Adipocyte (in vitro differentiated cells): ENCODE data around the gene KCNK10.

Experiments used
- DNase-seq: peaks from one replicate; pipeline ENCODE4 v3.0.0-alpha.2; 2015; ENCODE audit warnings: low read depth
- H3K27me3 ChIP-seq: replicated peaks from 2 replicates; pipeline ENCODE4 v1.7.0; 2013; ENCODE audit warnings: mild to moderate bottlenecking, low read length, moderate library complexity; ENCODE audit not compliant: control insufficient read depth, insufficient read depth
- H3K36me3 ChIP-seq: 2 replicates; pipeline ENCODE4 v1.7.0; 2013; ENCODE audit warnings: low read length, mild to moderate bottlenecking, moderate library complexity; ENCODE audit not compliant: control insufficient read depth, insufficient read depth, severe bottlenecking
- H3K4me1 ChIP-seq: 2 replicates; pipeline ENCODE4 v1.7.0; 2013; ENCODE audit warnings: mild to moderate bottlenecking, low read length, moderate library complexity; ENCODE audit not compliant: control insufficient read depth, insufficient read depth
- H3K4me3 ChIP-seq: 2 replicates; pipeline ENCODE4 v1.7.0; 2013; ENCODE audit warnings: mild to moderate bottlenecking, low read length, moderate library complexity
- H3K9ac ChIP-seq: 2 replicates; pipeline ENCODE4 v1.7.0; 2013; ENCODE audit warnings: mild to moderate bottlenecking, low read length, moderate library complexity
- H3K9me3 ChIP-seq: 2 replicates; pipeline ENCODE4 v1.7.0; 2013; ENCODE audit warnings: mild to moderate bottlenecking, low read length, moderate library complexity; ENCODE audit not compliant: control insufficient read depth

The KCNK10 gene, protein sequence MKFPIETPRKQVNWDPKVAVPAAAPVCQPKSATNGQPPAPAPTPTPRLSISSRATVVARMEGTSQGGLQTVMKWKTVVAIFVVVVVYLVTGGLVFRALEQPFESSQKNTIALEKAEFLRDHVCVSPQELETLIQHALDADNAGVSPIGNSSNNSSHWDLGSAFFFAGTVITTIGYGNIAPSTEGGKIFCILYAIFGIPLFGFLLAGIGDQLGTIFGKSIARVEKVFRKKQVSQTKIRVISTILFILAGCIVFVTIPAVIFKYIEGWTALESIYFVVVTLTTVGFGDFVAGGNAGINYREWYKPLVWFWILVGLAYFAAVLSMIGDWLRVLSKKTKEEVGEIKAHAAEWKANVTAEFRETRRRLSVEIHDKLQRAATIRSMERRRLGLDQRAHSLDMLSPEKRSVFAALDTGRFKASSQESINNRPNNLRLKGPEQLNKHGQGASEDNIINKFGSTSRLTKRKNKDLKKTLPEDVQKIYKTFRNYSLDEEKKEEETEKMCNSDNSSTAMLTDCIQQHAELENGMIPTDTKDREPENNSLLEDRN

DNA sequence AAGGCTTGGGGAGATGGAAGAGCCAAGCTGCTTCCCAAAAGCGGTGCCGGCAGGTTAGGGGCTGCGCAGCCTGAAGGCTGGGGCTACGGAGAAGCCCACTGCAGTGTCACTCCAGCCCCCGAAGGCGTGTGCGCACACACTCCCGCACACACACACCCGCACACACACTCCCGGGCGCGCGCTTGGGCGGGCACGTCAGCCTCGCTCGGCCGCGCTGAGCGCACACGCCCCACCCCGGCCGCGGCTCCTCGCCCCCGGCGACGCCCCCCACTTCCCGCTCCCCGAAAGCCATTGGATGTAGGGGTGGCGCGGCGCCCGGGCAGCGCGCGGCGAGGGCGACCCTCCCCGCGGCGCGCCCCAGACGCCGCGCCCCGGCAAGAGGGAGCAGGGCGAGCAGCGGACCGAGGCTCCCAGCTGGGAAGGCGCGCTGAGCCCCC, at the start of gene KCNK10:
Gene KCNK10, minus strand, starts transcription at position 184 of the 437 bp plus-strand sequence. CDS start 471 bp downstream, outside the sequence.
- H3K36me3 ChIP-seq, result no peaks in the 10 kb centered on the region
- DNase-seq, result no peak
- peak within 1 kb of the TSS; percentile 27 for H3K4me3 ChIP-seq

DNA sequence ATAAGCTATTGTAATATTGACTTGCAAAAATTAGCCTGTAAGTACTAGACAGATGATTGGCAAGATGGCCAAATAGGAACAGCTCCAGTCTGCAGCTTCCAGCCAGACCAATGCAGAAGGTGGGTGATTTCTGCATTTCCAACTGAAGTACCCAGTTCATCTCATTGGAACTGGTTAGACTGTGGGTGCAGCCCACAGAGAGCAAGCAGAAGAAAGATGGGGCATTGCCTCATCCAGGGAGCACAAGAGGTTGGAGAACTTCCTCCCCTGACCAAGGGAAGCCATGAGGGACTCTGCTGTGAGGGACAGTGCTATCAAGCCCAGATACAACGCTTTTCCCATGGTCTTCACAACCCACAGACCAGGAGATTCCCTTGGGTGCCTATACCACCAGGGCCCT, 46.4 kb upstream of the KCNK10 start:
- Histone ChIP-seq H3K4me1 (no peaks in the 10 kb centered on the region), H3K4me3 (no peak overlapping the region), H3K36me3 (no peaks in the 10 kb centered on the region), H3K9me3 (peaks cover 1% of the 10 kb centered on the region), H3K9ac (no peak overlapping the region), H3K27me3 (no peaks in the 10 kb centered on the region)
- DNase-seq, result no peak

More for the DNA sequence above, at the start of gene KCNK10:
- peaks cover 2% of the 10 kb centered on the region for H3K9me3 ChIP-seq
- no peak within 1 kb of the TSS for H3K9ac ChIP-seq
- H3K27me3 ChIP-seq, result peaks cover 85% of the 10 kb centered on the region
- peaks cover 3% of the 10 kb centered on the region for H3K4me1 ChIP-seq

DNA sequence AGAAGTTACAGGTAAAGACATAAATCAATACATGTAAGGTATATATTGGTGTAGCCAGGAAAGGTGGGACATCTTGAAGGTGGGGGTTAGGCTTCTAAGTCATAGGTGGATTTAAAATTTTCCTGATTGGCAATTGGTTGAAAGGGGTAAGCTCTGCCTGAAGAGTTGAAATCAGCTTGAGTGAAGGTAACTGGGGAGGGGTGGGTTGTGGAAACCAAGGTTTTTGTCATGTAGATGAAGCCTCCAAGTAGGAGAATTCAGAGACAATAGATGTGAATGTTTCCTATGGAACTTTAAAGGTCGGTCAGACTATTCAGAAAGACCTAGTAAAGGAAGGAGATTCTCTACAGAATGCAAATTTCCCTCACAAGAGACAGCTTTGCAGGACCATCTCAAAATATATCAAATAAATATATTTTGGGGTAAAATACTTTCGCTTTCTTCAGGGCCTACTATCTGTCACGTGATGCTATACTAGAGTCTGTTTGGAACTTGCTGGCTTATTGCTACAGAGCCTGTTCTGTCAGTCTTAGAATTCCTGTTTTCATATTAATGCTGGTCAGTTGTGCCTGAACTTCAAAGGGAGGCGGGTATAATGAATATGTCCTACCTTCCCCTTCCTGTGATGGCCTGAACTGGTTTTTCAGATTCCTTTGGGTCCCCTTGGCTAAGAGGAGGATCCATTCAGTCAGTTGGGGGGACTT, 41.8 kb upstream of the KCNK10 start:
- no peaks in the 10 kb centered on the region for H3K36me3 ChIP-seq
- H3K9ac ChIP-seq, result no peak overlapping the region
- H3K4me3 ChIP-seq, result no peak overlapping the region
- no peaks in the 10 kb centered on the region for H3K4me1 ChIP-seq
- DNase-seq, result no peak
- H3K27me3 ChIP-seq, result peaks cover 11% of the 10 kb centered on the region
- no peaks in the 10 kb centered on the region for H3K9me3 ChIP-seq

DNA sequence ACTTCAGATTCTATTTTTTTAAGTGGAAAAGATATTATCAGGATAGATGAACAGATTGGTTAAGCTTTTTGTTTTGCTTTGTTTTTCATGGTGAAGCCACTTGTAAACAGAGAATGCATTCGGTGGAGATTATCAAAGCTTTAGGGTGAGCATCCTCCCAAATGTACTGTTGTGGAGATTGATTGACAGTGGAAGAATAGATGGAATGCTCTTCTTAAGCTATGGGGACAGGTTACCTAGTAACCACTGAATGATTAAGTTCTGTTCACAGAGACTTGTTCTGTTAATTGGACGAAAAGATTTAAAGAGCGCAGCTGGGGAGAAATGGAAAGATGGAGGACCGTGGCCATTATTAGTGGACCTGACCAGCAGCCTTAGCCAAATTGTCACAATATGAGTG, 40.6 kb upstream of the KCNK10 start:
- no peak overlapping the region for H3K9ac ChIP-seq

DNA sequence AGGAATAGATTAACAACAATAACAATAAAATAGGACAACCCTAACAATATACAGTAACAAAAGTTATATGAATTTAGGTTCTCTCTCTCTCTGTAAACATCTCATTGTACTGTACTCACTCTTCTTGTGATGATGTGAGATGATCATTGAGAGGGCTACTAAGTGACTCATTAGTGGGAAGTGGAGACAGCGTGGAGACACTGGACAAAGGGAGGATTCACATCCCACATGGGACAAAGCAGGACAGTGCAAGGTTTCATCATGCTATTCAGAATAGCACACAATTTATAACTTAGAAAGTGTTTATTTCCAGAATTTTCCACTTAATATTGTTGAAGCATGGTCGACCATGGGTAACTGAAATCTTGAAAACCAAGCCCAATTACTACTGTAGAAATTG, 36.4 kb upstream of the KCNK10 start:
- Histone ChIP-seq H3K4me3 (no peak overlapping the region), H3K27me3 (peaks cover 11% of the 10 kb centered on the region), H3K4me1 (no peaks in the 10 kb centered on the region), H3K9me3 (no peaks in the 10 kb centered on the region), H3K36me3 (no peaks in the 10 kb centered on the region), H3K9ac (no peak overlapping the region)
- no peak for DNase-seq

More for the DNA sequence above, 40.6 kb upstream of the KCNK10 start:
- Histone ChIP-seq H3K27me3 (peaks cover 11% of the 10 kb centered on the region), H3K4me1 (no peaks in the 10 kb centered on the region), H3K4me3 (no peak overlapping the region), H3K9me3 (no peaks in the 10 kb centered on the region), H3K36me3 (no peaks in the 10 kb centered on the region)
- no peak for DNase-seq

DNA sequence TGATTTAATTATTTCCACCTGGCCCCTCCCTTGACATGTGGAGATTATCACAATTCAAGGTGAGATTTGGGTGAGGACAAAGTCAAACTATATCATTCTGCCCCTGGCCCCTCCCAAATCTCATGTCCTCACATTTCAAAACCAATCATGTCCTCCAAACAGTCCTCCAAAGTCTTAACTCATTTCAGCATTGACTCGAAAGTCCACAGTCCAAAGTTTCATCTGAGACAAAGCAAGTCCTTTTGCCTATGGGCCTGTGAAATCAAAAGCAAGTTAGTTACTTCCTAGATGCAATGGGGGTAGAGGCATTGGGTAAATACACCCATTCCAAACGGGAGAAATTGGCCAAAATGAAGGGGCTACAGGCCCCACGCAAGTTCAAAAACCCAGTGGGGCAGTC, 31.3 kb upstream of the KCNK10 start:
- Histone ChIP-seq H3K4me1 (no peaks in the 10 kb centered on the region), H3K9ac (no peak overlapping the region), H3K36me3 (no peaks in the 10 kb centered on the region), H3K9me3 (no peaks in the 10 kb centered on the region), H3K27me3 (no peaks in the 10 kb centered on the region), H3K4me3 (no peak overlapping the region)
- no peak for DNase-seq

DNA sequence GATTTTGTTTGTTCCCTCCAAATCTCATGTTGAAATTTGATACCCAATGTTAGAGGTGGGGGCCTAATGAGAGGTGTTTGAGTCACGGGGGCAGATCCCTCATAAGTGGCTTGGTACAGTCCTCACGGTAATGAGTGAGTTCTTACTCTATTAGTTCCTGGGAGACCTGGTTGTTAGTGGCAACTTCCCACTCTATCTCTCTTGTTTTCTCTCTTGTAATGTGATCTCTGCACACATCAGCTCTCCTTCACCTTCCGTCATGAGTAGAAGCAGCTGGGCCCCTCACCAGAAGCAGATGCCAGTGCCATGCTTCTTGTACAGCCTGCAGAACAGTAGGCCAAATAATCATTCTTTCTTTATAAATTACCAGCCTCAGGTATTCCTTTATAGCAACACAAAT, 29.6 kb upstream of the KCNK10 start:
- H3K9ac ChIP-seq, result no peak overlapping the region
- H3K27me3 ChIP-seq, result no peaks in the 10 kb centered on the region
- no peaks in the 10 kb centered on the region for H3K4me1 ChIP-seq
- H3K9me3 ChIP-seq, result no peaks in the 10 kb centered on the region
- H3K36me3 ChIP-seq, result no peaks in the 10 kb centered on the region
- no peak for DNase-seq
- H3K4me3 ChIP-seq, result no peak overlapping the region

DNA sequence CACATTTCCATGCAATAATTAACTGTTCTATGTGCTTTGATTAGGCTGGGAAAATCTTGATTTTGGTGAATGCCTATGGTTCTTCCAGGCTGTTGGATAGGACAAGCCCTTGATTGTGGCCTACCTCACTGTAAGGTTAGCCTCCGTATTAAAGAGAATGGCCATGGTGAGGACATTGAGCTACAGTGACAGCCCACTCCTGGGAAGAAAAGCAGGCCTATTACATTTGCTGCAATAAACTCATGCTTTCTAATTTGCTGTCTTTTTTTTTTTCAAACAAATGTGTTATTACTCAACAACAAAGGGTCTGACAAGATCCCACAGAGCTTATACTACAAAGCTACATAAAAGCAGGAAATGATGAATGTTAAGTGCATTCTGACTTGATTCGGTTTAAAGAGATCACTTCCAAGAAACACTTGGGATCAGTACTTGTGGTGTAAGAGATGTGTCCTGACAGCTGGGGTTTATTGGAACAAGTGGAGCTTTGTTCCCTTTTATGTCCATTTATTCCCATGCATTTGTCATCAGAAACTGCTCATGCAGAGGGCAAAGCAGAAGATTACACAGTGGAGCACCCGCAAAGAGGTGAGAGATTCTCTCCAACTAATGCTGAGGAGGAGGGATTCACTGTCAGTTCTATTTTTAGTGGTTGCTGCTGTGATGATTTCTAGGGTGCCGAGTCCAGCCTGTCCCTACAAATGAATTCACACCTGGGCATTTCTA, 29.1 kb upstream of the KCNK10 start:
- Histone ChIP-seq H3K4me1 (no peaks in the 10 kb centered on the region), H3K9ac (no peak overlapping the region), H3K9me3 (no peaks in the 10 kb centered on the region), H3K36me3 (no peaks in the 10 kb centered on the region), H3K27me3 (no peaks in the 10 kb centered on the region), H3K4me3 (no peak overlapping the region)
- no peak for DNase-seq

DNA sequence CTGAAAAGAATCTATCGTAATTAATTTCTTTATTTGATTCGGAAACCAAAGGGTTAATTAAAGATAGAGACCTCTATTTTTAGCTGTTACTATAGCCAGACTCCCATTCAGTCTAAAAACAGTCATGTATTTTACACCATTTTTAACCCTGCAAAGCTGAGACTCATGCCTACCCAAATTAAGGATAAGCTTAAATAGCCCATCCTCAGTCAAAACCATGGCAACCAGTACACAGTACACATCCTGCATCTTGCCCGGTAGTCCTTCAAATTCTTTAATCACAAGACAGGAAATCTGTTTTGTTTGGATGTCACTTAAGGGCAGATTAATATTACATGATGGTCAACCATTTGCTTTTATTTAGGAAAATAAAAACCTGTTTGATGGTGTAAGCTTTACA, 25.5 kb upstream of the KCNK10 start:
- Histone ChIP-seq H3K4me3 (no peak overlapping the region), H3K9me3 (no peaks in the 10 kb centered on the region), H3K36me3 (no peaks in the 10 kb centered on the region), H3K9ac (no peak overlapping the region), H3K27me3 (no peaks in the 10 kb centered on the region), H3K4me1 (no peaks in the 10 kb centered on the region)
- DNase-seq, result no peak

DNA sequence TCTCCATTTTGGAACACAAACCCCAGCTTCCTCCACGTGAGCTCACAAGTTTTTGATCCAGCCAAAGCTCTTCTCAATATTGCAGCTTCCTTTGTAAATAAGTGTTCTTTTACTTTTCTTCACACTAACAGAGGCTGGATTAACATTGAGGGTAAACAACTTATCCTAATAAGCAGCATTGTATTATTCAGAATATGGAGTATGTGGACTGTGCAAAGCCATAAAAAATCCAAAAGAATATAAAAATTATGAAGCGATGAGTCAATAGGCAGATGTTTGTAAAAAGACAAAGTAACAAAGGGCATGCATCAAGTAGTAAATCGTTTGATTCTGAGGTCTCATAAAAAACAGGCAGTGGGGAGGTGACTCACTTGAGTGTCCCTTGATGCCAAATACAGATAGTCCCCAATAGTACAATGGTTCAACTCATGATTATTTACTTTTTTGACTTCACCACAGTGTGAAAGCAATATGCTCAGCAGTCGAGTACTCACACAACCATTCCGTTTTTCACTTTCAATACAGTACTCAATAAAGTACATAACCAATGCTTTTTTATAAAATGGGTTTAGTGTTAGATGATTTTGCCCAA, 23.1 kb upstream of the KCNK10 start:
- Histone ChIP-seq H3K4me1 (no peaks in the 10 kb centered on the region), H3K9me3 (no peaks in the 10 kb centered on the region), H3K27me3 (no peaks in the 10 kb centered on the region), H3K4me3 (no peak overlapping the region), H3K9ac (no peak overlapping the region), H3K36me3 (no peaks in the 10 kb centered on the region)
- DNase-seq, result no peak

DNA sequence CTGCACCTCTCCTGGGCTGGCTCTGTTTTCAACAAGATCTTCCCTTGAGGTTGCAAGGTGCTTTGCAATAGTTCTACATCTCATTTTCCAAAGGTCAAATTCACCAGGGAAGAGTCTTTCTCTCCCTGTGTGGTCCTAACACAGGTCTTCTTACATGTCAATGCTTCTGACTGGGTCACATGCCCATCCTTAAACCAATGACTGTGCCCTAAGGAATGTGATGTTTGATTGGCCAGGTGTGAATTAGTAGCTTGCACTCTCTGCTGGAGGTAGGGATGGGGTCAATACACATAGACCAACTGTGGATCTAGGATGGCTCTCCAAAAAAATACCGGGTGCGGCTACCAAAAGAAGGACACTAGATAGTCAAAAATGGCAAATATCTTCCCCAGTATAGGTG, 19.9 kb upstream of the KCNK10 start:
- Histone ChIP-seq H3K27me3 (no peaks in the 10 kb centered on the region), H3K9ac (no peak overlapping the region), H3K4me1 (no peaks in the 10 kb centered on the region), H3K9me3 (no peaks in the 10 kb centered on the region), H3K4me3 (no peak overlapping the region), H3K36me3 (no peaks in the 10 kb centered on the region)
- DNase-seq, result no peak
